B cell (primary cell): ENCODE results near the gene FMN1. TPM values are rescaled to one million over a fixed set of nuclear protein-coding genes. Genes with fewer than 3 reads are reported as not detected.

Experiments used
- ATAC-seq: fragments of 200-7000 bp; cut with Tn5 transposase; one replicate; pipeline ENCODE4 v1.10.0; 2021; ENCODE audit warnings: low read depth, mild to moderate bottlenecking, moderate number of reproducible peaks, moderate library complexity
- CTCF ChIA-PET: fragments of 350-600 bp; sonication (Branson Sonifier 250); formaldehyde crosslinking; loops from one replicate; lab custom pipeline; 2021; ENCODE audit warnings: antibody characterized with exemption, inconsistent platforms; lab: Charles Lee
- POLR2A ChIA-PET: fragments of 350-600 bp; sonication (Branson Sonifier 250); formaldehyde crosslinking; loops from one replicate; lab custom pipeline; 2021; ENCODE audit warnings: antibody characterized with exemption; lab: Charles Lee
- DNase-seq: peaks from one replicate; pipeline ENCODE4 v3.0.0; 2013
- H2AFZ ChIP-seq: 2 replicates; pipeline ENCODE4 v1.6.1; 2012; ENCODE audit warnings: mild to moderate bottlenecking, low read depth, low read length; ENCODE audit not compliant: insufficient read depth, poor library complexity, severe bottlenecking
- H3K27ac ChIP-seq, 2 donors: 1 replicate in 1 of 2; 2 replicates in 1 of 2; pipeline ENCODE4 v1.5.1; 2012 to 2013; ENCODE audit warnings: low read length in 2 of 2, mild to moderate bottlenecking in 2 of 2, moderate library complexity in 1 of 2
- H3K27me3 ChIP-seq, 4 experiments: fragments of 200-600 bp in 1 of 4; sonication (generic) in 1 of 4; replicated peaks in 1 of 4; 1 replicate in 2 of 4; 2 replicates in 2 of 4; pipeline versions ENCODE4 v1.6.1 to v1.7.0; 2013 to 2016; ENCODE audit warnings: low read length in 3 of 4, mild to moderate bottlenecking in 2 of 4, mixed read lengths in 1 of 4, moderate library complexity in 1 of 4; ENCODE audit not compliant: insufficient read depth in 4 of 4, control insufficient read depth in 3 of 4; ENCODE audit errors: control extremely low read depth in 1 of 4
- H3K36me3 ChIP-seq, 2 experiments: replicated peaks in 1 of 2; 1 replicate in 1 of 2; 2 replicates in 1 of 2; pipeline versions ENCODE4 v1.6.1 to v1.7.1; 2013; ENCODE audit warnings: low read length in 1 of 2; ENCODE audit not compliant: insufficient read depth in 2 of 2, control insufficient read depth in 1 of 2; ENCODE audit errors: control extremely low read depth in 1 of 2, extremely low read depth in 1 of 2
- H3K4me1 ChIP-seq, 2 donors: fragments of 200-600 bp in 1 of 2; sonication (generic) in 1 of 2; 1 replicate in 1 of 2; 2 replicates in 1 of 2; pipeline versions ENCODE4 v1.5.1 to v1.6.1; 2013 to 2017; ENCODE audit warnings: low read length in 2 of 2; ENCODE audit not compliant: control insufficient read depth in 2 of 2, insufficient read depth in 2 of 2
- H3K4me2 ChIP-seq: replicated peaks from 2 replicates; pipeline ENCODE3; 2012; ENCODE audit warnings: mild to moderate bottlenecking, low read depth, low read length; ENCODE audit not compliant: poor library complexity, severe bottlenecking
- H3K4me3 ChIP-seq, 5 experiments: fragments of 200-600 bp in 1 of 5; sonication (generic) in 1 of 5; 1 replicate in 3 of 5; 2 replicates in 2 of 5; pipeline versions ENCODE4 v1.5.1 to v1.7.0; 2011 to 2016; ENCODE audit warnings: low read length in 4 of 5, mild to moderate bottlenecking in 4 of 5, low read depth in 2 of 5, control low read depth in 1 of 5, moderate library complexity in 1 of 5; ENCODE audit not compliant: insufficient read depth in 1 of 5; ENCODE audit errors: control extremely low read depth in 1 of 5, extremely low read depth in 1 of 5
- H3K79me2 ChIP-seq: fragments of 200-600 bp; sonication (generic); one replicate; pipeline ENCODE4 v1.6.0; 2016; ENCODE audit warnings: low read length; ENCODE audit not compliant: control insufficient read depth, insufficient read depth
- H3K9ac ChIP-seq: fragments of 200-600 bp; sonication (generic); 2 replicates; pipeline ENCODE4 v1.6.1; 2017; ENCODE audit warnings: mild to moderate bottlenecking, low read length, moderate library complexity
- H3K9me3 ChIP-seq, 3 donors: one replicate each; pipeline versions ENCODE4 v1.6.1 to v1.7.1; 2013; ENCODE audit warnings: low read length in 2 of 3; ENCODE audit not compliant: control insufficient read depth in 2 of 3, insufficient read depth in 1 of 3; ENCODE audit errors: control extremely low read depth in 1 of 3
- H4K20me1 ChIP-seq: 2 replicates; pipeline ENCODE4 v1.6.0; 2012; ENCODE audit warnings: mild to moderate bottlenecking, low read length; ENCODE audit not compliant: insufficient read depth, control insufficient read depth, poor library complexity, severe bottlenecking
- H3K27ac Mint-ChIP-seq: one replicate; pipeline ENCODE4 v1.8.0; 2021; ENCODE audit warnings: mixed read lengths
- H3K27me3 Mint-ChIP-seq: one replicate; pipeline ENCODE4 v1.8.0; 2021; ENCODE audit warnings: mixed read lengths
- H3K4me1 Mint-ChIP-seq: one replicate; pipeline ENCODE4 v1.8.0; 2021; ENCODE audit warnings: mixed read lengths
- H3K4me3 Mint-ChIP-seq: one replicate; pipeline ENCODE4 v1.8.0; 2021; ENCODE audit warnings: mixed read lengths
- H3K9me3 Mint-ChIP-seq: one replicate; pipeline ENCODE4 v1.8.0; 2022; ENCODE audit warnings: mixed read lengths; ENCODE audit not compliant: insufficient read depth
- CTCF ChIP-seq: fragments of 200-600 bp; IDR thresholded peaks from one replicate; pipeline ENCODE4 v1.8.0; 2022; ENCODE audit warnings: antibody characterized with exemption, mild to moderate bottlenecking
- EZH2 ChIP-seq: IDR thresholded peaks from 2 replicates; pipeline ENCODE4 v1.6.1; 2012; ENCODE audit warnings: borderline replicate concordance, low read depth, mild to moderate bottlenecking, moderate library complexity, low read length; ENCODE audit not compliant: insufficient read depth, poor library complexity, severe bottlenecking
- WGBS: methylation state at CpG from one replicate; pipeline ENCODE4 v1.1.5; 2013; ENCODE audit warnings: missing lambda C conversion rate; ENCODE audit not compliant: insufficient coverage; 5-methylcytosine and 5-hydroxymethylcytosine counted together
- intact Hi-C: fragments of 100-400 bp; cut with micrococcal nuclease; formaldehyde crosslinking; loops from one replicate; pipeline ENCODE4 v1.10.0; 2022
- polyA plus RNA-seq: library from polyadenylated mRNA; depleted of rRNA; stranded (reverse); fragments of >200 nt; gene quantifications from 2 replicates; pipeline ENCODE4 v1.2.3, GENCODE V29; 2012
- total RNA-seq, 2 donors: library from RNA; stranded (reverse); fragments of 120-200 nt in 1 of 2; gene quantifications; 1 replicate in 1 of 2; 2 replicates in 1 of 2; pipeline versions ENCODE4 v1.2.3 to v1.2.4, GENCODE V29; 2013 to 2022

Gene FMN1
- total and polyA plus RNA-seq, 2 donors (not counting 1 experiment from before 2014, with no cell fraction given), result 0.21 to 0.96 TPM

DNA sequence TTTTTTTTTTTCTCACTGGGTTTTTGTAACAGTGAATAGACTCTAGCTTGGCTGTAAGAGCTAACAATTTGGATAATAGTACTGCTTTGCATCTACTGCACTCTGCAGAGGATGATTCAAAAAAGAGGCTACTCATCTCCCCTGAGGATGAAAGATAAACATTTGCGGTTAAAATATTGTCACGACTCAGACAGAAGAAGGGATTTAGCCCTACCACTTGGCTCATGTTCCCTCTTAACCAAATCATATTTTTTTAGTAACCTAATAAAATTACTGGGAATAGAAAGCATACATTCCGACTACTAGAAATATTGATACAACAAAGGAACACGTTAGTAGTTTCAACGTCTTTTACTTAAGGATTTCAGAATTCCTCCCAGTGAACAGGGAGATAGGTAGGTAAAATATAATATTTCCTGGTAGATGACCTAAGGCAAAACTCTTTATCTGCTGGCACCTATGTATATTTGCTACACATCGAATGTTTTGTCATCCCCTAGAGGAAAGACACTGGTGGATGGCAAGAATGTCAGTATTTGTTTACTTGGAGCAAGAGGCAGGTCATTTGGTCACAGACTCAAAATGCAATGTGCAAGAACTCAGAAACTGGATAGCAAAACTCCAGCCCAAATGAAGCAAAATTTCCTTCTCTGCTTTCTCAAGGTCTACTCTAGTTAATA lies 365.9 kb downstream of the FMN1 start:
- Histone ChIP-seq H3K79me2 (no peaks in the 10 kb centered on the region), H3K27ac (no peak overlapping the region), H3K9ac (no peak overlapping the region), H3K9me3 (no peaks in the 10 kb centered on the region), H3K4me2 (no peak overlapping the region), H3K36me3 (no peaks in the 10 kb centered on the region), H3K4me1 (peaks cover 0 to under 1% of the 10 kb centered on the region in 2 donors), H3K4me3 (no peak overlapping the region), H4K20me1 (no peaks in the 10 kb centered on the region), H2AFZ (no peak overlapping the region), H3K27me3 (peaks cover 0 to 4% (median 0%) of the 10 kb centered on the region in 4 experiments)
- no CpG with 5 or more reads among the region's 6 CpGs for WGBS
- Mint-ChIP-seq H3K27me3 (peaks cover 20% of the 10 kb centered on the region), H3K27ac (no peak overlapping the region), H3K4me3 (no peak overlapping the region), H3K9me3 (no peaks in the 10 kb centered on the region), H3K4me1 (peaks cover 2% of the 10 kb centered on the region)
- intact Hi-C loops, result no loop called here
- CTCF ChIA-PET, result interaction anchor here (0.6 to 1.4 kb wide), 2 partner anchors 11 to 15 kb away, joined by 3 read pairs; no protein-coding TSS in a partner anchor
- ATAC-seq (no peak), DNase-seq (no peak)
- no peak for TF ChIP-seq CTCF
- no peak for TF ChIP-seq EZH2
- POLR2A ChIA-PET, result no interaction called here

GRCh38 chr15:32826685-32827084 lies 367.8 kb downstream of the FMN1 start:
- H4K20me1 ChIP-seq, result no peaks in the 10 kb centered on the region
- 100% methylated on average over 4 of the region's 5 CpGs for WGBS

More at GRCh38 chr15:32826685-32827084, 367.8 kb downstream of the FMN1 start:
- H3K27ac ChIP-seq, result no peak overlapping the region
- peaks cover 27% of the 10 kb centered on the region for H3K27me3 Mint-ChIP-seq
- H3K79me2 ChIP-seq, result no peaks in the 10 kb centered on the region
- no peak overlapping the region for H3K9ac ChIP-seq
- H3K27ac Mint-ChIP-seq, result no peak overlapping the region
- H3K9me3 Mint-ChIP-seq, result no peaks in the 10 kb centered on the region
- H3K4me2 ChIP-seq, result no peak overlapping the region
- TF ChIP-seq CTCF (no peak), EZH2 (no peak)
- CTCF ChIA-PET, result interaction anchor here (1.6 kb wide), 1 partner anchor 17 kb away, joined by 7 read pairs; no protein-coding TSS in a partner anchor
- H3K4me1 Mint-ChIP-seq, result no peaks in the 10 kb centered on the region
- no peak overlapping the region for H3K4me3 ChIP-seq
- no peaks in the 10 kb centered on the region for H3K9me3 ChIP-seq
- no peak overlapping the region for H3K4me3 Mint-ChIP-seq
- peaks cover 0 to 4% (median 0%) of the 10 kb centered on the region in 4 experiments for H3K27me3 ChIP-seq
- no peak for ATAC-seq
- no peak for DNase-seq
- POLR2A ChIA-PET, result no interaction called here
- no peaks in the 10 kb centered on the region for H3K4me1 ChIP-seq
- intact Hi-C loops, result no loop called here
- H2AFZ ChIP-seq, result no peak overlapping the region
- H3K36me3 ChIP-seq, result no peaks in the 10 kb centered on the region
